Suprapubic skin (tissue), 4 donors: ENCODE measurements around the gene SEMA7A. TPM values are rescaled to one million over a fixed set of nuclear protein-coding genes. Genes with fewer than 3 reads are reported as not detected.

Source experiments
- DNase-seq, 2 donors: peaks; one replicate each; pipeline ENCODE4 v3.0.0-alpha.2; 2019; ENCODE audit warnings: low spot score in 2 of 2
- H3K27ac ChIP-seq: fragments of 200-600 bp; sonication (generic); one replicate; pipeline ENCODE4 v1.5.1; 2019
- H3K27me3 ChIP-seq: fragments of 200-600 bp; sonication (generic); one replicate; pipeline ENCODE4 v1.5.1; 2019
- H3K36me3 ChIP-seq: fragments of 200-600 bp; sonication (generic); one replicate; pipeline ENCODE4 v1.5.1; 2019
- H3K4me1 ChIP-seq: fragments of 200-600 bp; sonication (generic); one replicate; pipeline ENCODE4 v1.5.1; 2019
- H3K4me3 ChIP-seq: fragments of 200-600 bp; sonication (generic); one replicate; pipeline ENCODE4 v1.5.1; 2019; ENCODE audit warnings: mild to moderate bottlenecking
- H3K9me3 ChIP-seq: fragments of 200-600 bp; sonication (generic); one replicate; pipeline ENCODE4 v1.5.1; 2019
- EP300 ChIP-seq: sonication (generic); formaldehyde crosslinking; IDR thresholded peaks from one replicate; pipeline ENCODE4 v1.6.1; 2017; ENCODE audit warnings: antibody characterized with exemption
- POLR2A ChIP-seq, 2 donors: fragments of 450-650 bp; IDR thresholded peaks; one replicate each; pipeline ENCODE4 v1.6.1; 2017; ENCODE audit warnings: antibody characterized with exemption in 2 of 2, mild to moderate bottlenecking in 2 of 2, moderate library complexity in 2 of 2
- POLR2AphosphoS5 ChIP-seq, 3 donors: sonication (generic); formaldehyde crosslinking; IDR thresholded peaks; one replicate each; pipeline ENCODE4 v1.6.1; 2017; ENCODE audit warnings: antibody characterized with exemption in 3 of 3
- WGBS: methylation state at CpG from one replicate; pipeline ENCODE4 v1.1.5; 2018; 5-methylcytosine and 5-hydroxymethylcytosine counted together
- total RNA-seq, 4 donors: library from RNA; depleted of rRNA; stranded (reverse); fragments of >200 nt; gene quantifications; one replicate each; pipeline ENCODE4 v1.1.0, GENCODE V29; 2016
- TF ChIP-seq, protein P1 (sequence below), 2 donors: fragments of 200-600 bp in 1 of 2; fragments of 450-650 bp in 1 of 2; sonication (generic) in 1 of 2; IDR thresholded peaks; one replicate each; pipeline ENCODE4 v1.5.1; 2016 to 2019; ENCODE audit warnings: antibody characterized with exemption in 2 of 2, mild to moderate bottlenecking in 1 of 2, moderate library complexity in 1 of 2

Gene SEMA7A
- total RNA-seq, 4 donors from 2014 or later = 10.1 to 31.4 (median 18.0) TPM

DNA sequence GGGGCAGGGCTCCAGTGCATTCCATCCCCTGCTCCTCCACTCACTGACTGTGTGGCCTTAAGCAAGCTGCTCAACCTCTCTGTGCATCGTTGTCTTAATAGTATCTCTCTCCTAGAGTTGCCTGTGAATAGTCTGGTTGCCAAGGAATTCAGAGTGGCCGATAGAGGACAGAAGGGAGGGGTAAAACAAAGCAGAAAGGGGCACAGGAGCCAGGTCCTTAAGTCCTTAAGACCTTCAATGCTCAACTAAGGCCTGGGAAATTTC is 52.6 kb downstream of the SEMA7A start:
- no peak overlapping the region for H3K4me3 ChIP-seq
- no peak overlapping the region for H3K27ac ChIP-seq
- WGBS = 89% methylated on average over 2 of the region's 2 CpGs
- no peak for DNase-seq
- H3K9me3 ChIP-seq = no peaks in the 10 kb centered on the region
- H3K4me1 ChIP-seq = peaks cover 23% of the 10 kb centered on the region
- H3K27me3 ChIP-seq = no peaks in the 10 kb centered on the region
- TF ChIP-seq EP300 (no peak), POLR2A (IDR thresholded peaks at IDR 0.05) (no peak)
- TF ChIP-seq, protein P1, sequence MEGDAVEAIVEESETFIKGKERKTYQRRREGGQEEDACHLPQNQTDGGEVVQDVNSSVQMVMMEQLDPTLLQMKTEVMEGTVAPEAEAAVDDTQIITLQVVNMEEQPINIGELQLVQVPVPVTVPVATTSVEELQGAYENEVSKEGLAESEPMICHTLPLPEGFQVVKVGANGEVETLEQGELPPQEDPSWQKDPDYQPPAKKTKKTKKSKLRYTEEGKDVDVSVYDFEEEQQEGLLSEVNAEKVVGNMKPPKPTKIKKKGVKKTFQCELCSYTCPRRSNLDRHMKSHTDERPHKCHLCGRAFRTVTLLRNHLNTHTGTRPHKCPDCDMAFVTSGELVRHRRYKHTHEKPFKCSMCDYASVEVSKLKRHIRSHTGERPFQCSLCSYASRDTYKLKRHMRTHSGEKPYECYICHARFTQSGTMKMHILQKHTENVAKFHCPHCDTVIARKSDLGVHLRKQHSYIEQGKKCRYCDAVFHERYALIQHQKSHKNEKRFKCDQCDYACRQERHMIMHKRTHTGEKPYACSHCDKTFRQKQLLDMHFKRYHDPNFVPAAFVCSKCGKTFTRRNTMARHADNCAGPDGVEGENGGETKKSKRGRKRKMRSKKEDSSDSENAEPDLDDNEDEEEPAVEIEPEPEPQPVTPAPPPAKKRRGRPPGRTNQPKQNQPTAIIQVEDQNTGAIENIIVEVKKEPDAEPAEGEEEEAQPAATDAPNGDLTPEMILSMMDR (IDR thresholded peaks at IDR 0.05) = no peak
- H3K36me3 ChIP-seq = no peaks in the 10 kb centered on the region

- WGBS = 68% methylated on average over 12 of the region's 12 CpGs
- H3K9me3 ChIP-seq = no peaks in the 10 kb centered on the region
- TF ChIP-seq POLR2A (IDR thresholded peaks at IDR 0.05) (no peak), POLR2AphosphoS5 (IDR thresholded peaks at IDR 0.05) (no peak), EP300 (no peak)
- TF ChIP-seq, protein P1 (IDR thresholded peaks at IDR 0.05) = no peak
- H3K36me3 ChIP-seq = no peaks in the 10 kb centered on the region
- H3K4me3 ChIP-seq = no peak overlapping the region
- H3K27ac ChIP-seq = no peak overlapping the region
- peaks cover 18% of the 10 kb centered on the region for H3K4me1 ChIP-seq
- peak in 1 of 2 donors; percentile 35 for DNase-seq
- no peaks in the 10 kb centered on the region for H3K27me3 ChIP-seq
These were observed 53.2 kb downstream of the SEMA7A start for GRCh38 chr15:74380361-74381189.

GRCh38 chr15:74378848-74379247 is 54.9 kb downstream of the SEMA7A start:
- Histone ChIP-seq H3K4me3 (no peak overlapping the region), H3K27ac (no peak overlapping the region), H3K36me3 (no peaks in the 10 kb centered on the region), H3K4me1 (peaks cover 21% of the 10 kb centered on the region), H3K27me3 (no peaks in the 10 kb centered on the region), H3K9me3 (no peaks in the 10 kb centered on the region)
- 36% methylated on average over 9 of the region's 9 CpGs for WGBS
- peak in 1 of 2 donors; percentile 50 for DNase-seq
- TF ChIP-seq EP300 (no peak), POLR2A (IDR thresholded peaks at IDR 0.05) (no peak), POLR2AphosphoS5 (IDR thresholded peaks at IDR 0.05) (no peak)
- TF ChIP-seq, protein P1 (IDR thresholded peaks at IDR 0.05) = no peak

DNA sequence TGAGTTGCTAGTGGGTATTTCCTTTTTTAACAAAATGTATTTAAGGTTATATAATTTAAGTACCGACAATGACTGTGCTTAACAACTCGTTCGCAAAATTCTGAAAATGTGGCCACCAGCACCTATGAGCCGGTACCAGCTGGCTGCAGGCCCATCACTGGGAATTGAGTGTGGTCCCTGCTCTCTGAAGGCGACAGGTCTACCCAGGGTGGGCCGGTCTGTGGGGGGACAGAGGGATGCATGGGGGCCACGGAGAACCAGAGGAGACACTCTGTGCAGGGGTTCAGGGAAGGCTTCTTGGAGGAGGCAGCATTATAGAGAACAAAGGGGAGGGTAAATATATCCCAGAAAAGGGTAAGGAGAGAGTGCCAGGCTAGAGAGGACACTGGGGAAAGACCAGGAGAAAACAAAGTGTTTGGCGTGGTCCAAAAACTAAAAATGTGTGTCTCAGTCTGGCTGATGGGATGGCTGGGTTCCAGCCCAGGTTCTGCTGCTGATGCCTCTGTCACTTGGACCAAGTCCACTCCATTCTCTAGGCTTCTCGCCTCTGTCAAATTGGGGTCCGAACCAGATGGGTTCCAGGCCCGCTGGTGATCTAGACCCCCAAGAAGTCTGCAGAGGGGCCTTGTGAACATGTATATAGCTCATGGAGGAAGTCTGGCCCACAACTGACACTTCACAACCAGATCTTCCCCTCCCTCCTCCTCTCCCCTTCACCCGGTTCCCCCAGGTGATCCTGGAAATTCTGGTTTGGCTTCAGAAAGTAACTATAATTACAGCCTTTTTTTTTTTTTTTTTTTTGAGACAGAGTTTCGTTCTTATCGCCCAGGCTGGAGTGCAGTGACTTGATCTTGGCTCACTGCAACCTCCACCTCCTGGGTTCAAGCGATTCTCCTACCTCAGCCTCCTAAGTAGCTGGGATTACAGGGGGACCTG is 55.7 kb downstream of the SEMA7A start:
- 67% methylated on average over 15 of the region's 15 CpGs for WGBS
- TF ChIP-seq POLR2A (IDR thresholded peaks at IDR 0.05) (no peak), POLR2AphosphoS5 (IDR thresholded peaks at IDR 0.05) (no peak), EP300 (no peak)
- TF ChIP-seq, protein P1 (IDR thresholded peaks at IDR 0.05) = no peak
- H3K9me3 ChIP-seq = no peaks in the 10 kb centered on the region
- H3K27me3 ChIP-seq = no peaks in the 10 kb centered on the region
- no peak overlapping the region for H3K4me3 ChIP-seq
- H3K36me3 ChIP-seq = no peaks in the 10 kb centered on the region
- peaks cover 26% of the 10 kb centered on the region for H3K4me1 ChIP-seq
- no peak overlapping the region for H3K27ac ChIP-seq
- peak in 1 of 2 donors; percentile 51 for DNase-seq
